Astrocyte of the cerebellum (primary cell): ENCODE measurements around the gene GPATCH3.
"Not testable (repeated sequence)": the region's sequence is repeated elsewhere in the genome, so short reads cannot be mapped to it uniquely, and the experiment has no call there.

Source experiments
- DNase-seq: peaks from one replicate; pipeline ENCODE4 v3.0.0-alpha.2; 2011; ENCODE audit warnings: low read depth
- H3K4me3 ChIP-seq: 2 replicates; pipeline ENCODE4 v1.5.1; 2011; ENCODE audit warnings: mild to moderate bottlenecking, low read depth, low read length, moderate library complexity
- CTCF ChIP-seq: IDR thresholded peaks from 2 replicates; pipeline ENCODE4 v1.5.1; 2012; ENCODE audit warnings: low read length, low read depth, moderate library complexity, mild to moderate bottlenecking; ENCODE audit errors: missing control alignments
- in situ Hi-C: cut with HindIII; loops from 2 replicates; pipeline ENCODE4 v1.10.0; 2017; ENCODE audit warnings: low sequenced_read_pairs

Gene GPATCH3

GRCh38 chr1:26900001-26900814 is at the start of gene GPATCH3:
TSS of gene GPATCH3 (minus strand) at chr1:26900467. CDS start at chr1:26900442, 25 bp downstream.
- DNase-seq, result peak; percentile 90
- in situ Hi-C loops, result no loop called here
- no peak for TF ChIP-seq CTCF
- H3K4me3 ChIP-seq, result peak within 1 kb of the TSS; percentile 99

- DNase-seq, result no peak
Observed at GRCh38 chr1:26949926-26950319, 49.7 kb upstream of the GPATCH3 start.

GRCh38 chr1:26949266-26949925 is 49.1 kb upstream of the GPATCH3 start:
- no peak for TF ChIP-seq CTCF
- no peak for DNase-seq
- H3K4me3 ChIP-seq, result no peak overlapping the region
- in situ Hi-C loops, result no loop called here

More at GRCh38 chr1:26949926-26950319, 49.7 kb upstream of the GPATCH3 start:
- H3K4me3 ChIP-seq, result no peak overlapping the region
- in situ Hi-C loops, result no loop called here
- no peak for TF ChIP-seq CTCF

GRCh38 chr1:26948725-26949057 is 48.4 kb upstream of the GPATCH3 start:
- in situ Hi-C loops, DNase-seq, H3K4me3 ChIP-seq: not testable (repeated sequence)

GRCh38 chr1:26946270-26946669 is 46.0 kb upstream of the GPATCH3 start:
- DNase-seq, result no peak
- H3K4me3 ChIP-seq, result no peak overlapping the region
- no peak for TF ChIP-seq CTCF
- in situ Hi-C loops, result no loop called here

- no peak overlapping the region for H3K4me3 ChIP-seq
- no peak for DNase-seq
- in situ Hi-C loops, result no loop called here
- no peak for TF ChIP-seq CTCF
Observed at GRCh38 chr1:26945728-26946127, 45.5 kb upstream of the GPATCH3 start.

GRCh38 chr1:26945138-26945537 is 44.9 kb upstream of the GPATCH3 start:
- no peak for DNase-seq
- no peak overlapping the region for H3K4me3 ChIP-seq
- in situ Hi-C loops, result no loop called here
- no peak for TF ChIP-seq CTCF
